ENCODE results near the gene TBC1D22A.

The TBC1D22A gene

DNA sequence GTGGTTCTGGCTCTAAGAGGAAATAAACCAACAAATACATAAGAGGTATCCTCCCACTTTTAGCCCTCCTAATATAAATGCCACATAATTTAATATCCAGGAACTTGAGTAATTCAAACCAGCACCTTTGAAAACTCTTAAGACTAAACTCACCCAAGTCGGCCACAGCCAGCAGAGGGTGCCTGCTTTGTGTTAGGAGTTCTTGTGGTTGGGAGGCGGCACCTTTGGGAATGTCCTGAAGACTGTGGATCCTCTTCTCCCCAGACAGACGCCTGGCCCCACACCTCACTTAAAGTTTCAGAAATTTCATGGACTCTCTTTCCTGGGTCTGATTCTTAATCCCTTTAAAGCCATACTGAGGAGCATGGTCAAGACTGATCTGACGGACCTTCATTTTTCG lies 169.0 kb downstream of the TBC1D22A start:
- peaks cover 24% of the 10 kb centered on the region for H3K4me1 ChIP-seq (ENCODE audit: control insufficient read depth, insufficient read depth, low read length)
- H3K4me3 ChIP-seq (ENCODE audit: low read length) = no peak overlapping the region
- H3K9me3 ChIP-seq (replicated peaks; ENCODE audit: low read length) = no peaks in the 10 kb centered on the region
- no peak overlapping the region for H3K4me2 ChIP-seq (ENCODE audit: low read length)
- H3K36me3 ChIP-seq (ENCODE audit: insufficient read depth, low read length) = peaks cover 3% of the 10 kb centered on the region
- H3K9ac ChIP-seq (ENCODE audit: low read depth, low read length) = no peak overlapping the region
- H3K27me3 ChIP-seq (ENCODE audit: control insufficient read depth, insufficient read depth, low read length) = no peaks in the 10 kb centered on the region

GRCh38 chr22:46931881-46932280 lies 169.4 kb downstream of the TBC1D22A start:
- Histone ChIP-seq H3K36me3 (ENCODE audit: insufficient read depth, low read length) (peaks cover 3% of the 10 kb centered on the region), H3K9ac (ENCODE audit: low read depth, low read length) (no peak overlapping the region), H3K4me1 (ENCODE audit: control insufficient read depth, insufficient read depth, low read length) (peaks cover 28% of the 10 kb centered on the region), H3K4me3 (ENCODE audit: low read length) (no peak overlapping the region), H3K4me2 (ENCODE audit: low read length) (no peak overlapping the region), H3K27me3 (ENCODE audit: control insufficient read depth, insufficient read depth, low read length) (no peaks in the 10 kb centered on the region), H3K9me3 (replicated peaks; ENCODE audit: low read length) (no peaks in the 10 kb centered on the region)

DNA sequence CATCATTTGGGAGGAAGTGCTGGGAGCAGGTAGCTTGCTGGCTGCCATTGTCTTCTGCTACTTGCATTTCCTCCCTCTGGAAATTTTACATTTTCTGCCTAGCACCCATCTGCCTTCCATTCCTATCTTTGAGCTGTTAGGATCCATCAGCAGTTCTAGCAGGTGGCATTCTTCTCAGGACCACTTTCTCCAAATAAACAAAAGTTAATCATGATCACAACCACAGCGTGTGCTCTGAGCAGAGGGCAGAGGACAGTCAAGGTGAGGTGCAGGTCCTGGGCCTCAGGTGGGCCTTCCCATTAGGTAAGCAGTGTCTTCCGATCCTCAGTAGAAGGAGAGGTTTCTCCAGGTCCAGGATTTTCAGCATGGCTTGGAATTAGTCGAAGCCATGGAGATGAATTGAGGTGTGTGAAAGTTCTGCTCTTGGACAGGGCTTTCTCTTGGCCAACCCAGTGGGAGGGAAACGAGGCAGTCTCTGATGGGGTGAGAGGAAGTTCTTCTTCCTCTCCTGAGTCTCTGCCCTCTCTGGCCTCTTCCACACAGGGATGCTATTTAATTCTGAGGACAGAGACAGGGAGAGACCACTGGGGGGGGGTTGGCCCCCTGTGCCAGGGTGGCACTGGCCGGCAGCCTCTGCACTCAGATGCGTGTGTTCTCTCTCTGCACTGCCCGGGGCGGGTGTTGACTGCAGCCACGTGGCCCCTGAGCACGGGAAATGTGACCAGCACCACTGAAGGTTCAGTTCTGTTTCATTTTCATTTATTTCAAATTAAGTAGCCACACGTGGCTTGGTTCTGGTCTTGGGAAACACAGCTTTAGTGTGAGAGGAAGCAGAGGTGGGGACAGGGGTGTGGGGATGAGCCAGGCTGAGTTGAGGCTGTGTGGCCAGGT lies 170.8 kb downstream of the TBC1D22A start:
- Histone ChIP-seq H3K9ac (ENCODE audit: low read depth, low read length) (no peak overlapping the region), H3K4me2 (ENCODE audit: low read length) (no peak overlapping the region), H3K4me3 (ENCODE audit: low read length) (no peak overlapping the region), H3K36me3 (ENCODE audit: insufficient read depth, low read length) (peaks cover 3% of the 10 kb centered on the region), H3K4me1 (ENCODE audit: control insufficient read depth, insufficient read depth, low read length) (peaks cover 28% of the 10 kb centered on the region), H3K9me3 (replicated peaks; ENCODE audit: low read length) (no peaks in the 10 kb centered on the region), H3K27me3 (ENCODE audit: control insufficient read depth, insufficient read depth, low read length) (no peaks in the 10 kb centered on the region)

GRCh38 chr22:46934172-46934745 lies 171.8 kb downstream of the TBC1D22A start:
- Histone ChIP-seq H3K36me3 (ENCODE audit: insufficient read depth, low read length) (peaks cover 3% of the 10 kb centered on the region), H3K4me2 (ENCODE audit: low read length) (peak overlapping the region; percentile 70), H3K9me3 (replicated peaks; ENCODE audit: low read length) (no peaks in the 10 kb centered on the region), H3K4me1 (ENCODE audit: control insufficient read depth, insufficient read depth, low read length) (peaks cover 28% of the 10 kb centered on the region), H3K4me3 (ENCODE audit: low read length) (peak overlapping the region; percentile 48), H3K27me3 (ENCODE audit: control insufficient read depth, insufficient read depth, low read length) (no peaks in the 10 kb centered on the region), H3K9ac (ENCODE audit: low read depth, low read length) (peak overlapping the region; percentile 38)

GRCh38 chr22:46934746-46935491 lies 172.5 kb downstream of the TBC1D22A start:
- H3K9ac ChIP-seq (ENCODE audit: low read depth, low read length) = peak overlapping the region; percentile 38
- H3K4me2 ChIP-seq (ENCODE audit: low read length) = peak overlapping the region; percentile 70
- H3K36me3 ChIP-seq (ENCODE audit: insufficient read depth, low read length) = peaks cover 3% of the 10 kb centered on the region
- no peaks in the 10 kb centered on the region for H3K9me3 ChIP-seq (replicated peaks; ENCODE audit: low read length)
- no peaks in the 10 kb centered on the region for H3K27me3 ChIP-seq (ENCODE audit: control insufficient read depth, insufficient read depth, low read length)
- peaks cover 28% of the 10 kb centered on the region for H3K4me1 ChIP-seq (ENCODE audit: control insufficient read depth, insufficient read depth, low read length)
- H3K4me3 ChIP-seq (ENCODE audit: low read length) = peak overlapping the region; percentile 48

DNA sequence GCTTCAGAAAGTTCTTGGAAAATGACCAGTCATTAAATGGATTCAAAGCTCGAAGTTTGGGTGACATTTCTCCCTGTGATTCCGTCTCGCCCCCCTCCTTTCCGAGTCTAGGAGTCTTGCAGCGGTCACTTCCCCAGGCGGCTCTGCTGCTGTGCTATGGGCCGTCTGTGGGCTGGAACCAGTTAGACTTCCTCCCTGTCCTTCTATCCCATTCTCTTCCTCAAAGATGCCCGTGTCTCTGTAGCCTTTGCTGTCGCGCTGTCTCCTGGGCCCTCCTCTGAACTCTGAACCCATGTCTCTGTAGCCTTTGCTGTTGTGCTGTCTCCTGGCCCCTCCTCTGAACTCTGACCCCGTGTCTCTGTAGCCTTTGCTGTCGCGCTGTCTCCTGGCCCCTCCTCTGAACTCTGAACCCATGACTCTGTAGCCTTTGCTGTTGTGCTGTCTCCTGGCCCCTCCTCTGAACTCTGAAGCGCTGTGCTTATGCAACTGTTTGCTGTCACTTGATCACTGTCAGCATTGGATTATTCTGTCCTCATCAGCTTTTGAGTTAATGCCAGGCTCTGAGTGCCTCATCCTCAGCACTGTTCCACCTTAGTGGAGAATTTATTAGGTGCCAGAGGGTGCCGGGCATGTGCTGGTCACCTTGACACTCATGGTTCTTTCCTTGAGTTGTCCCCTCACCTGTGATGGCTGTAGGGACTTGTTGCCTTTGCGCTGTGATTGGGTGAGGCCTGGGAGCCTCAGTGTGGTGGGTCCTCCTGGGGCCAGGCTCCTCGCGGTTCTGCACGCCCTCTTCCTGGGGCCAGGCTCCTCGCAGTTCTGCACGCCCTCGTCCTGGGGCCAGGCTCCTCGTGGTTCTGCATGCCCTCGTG lies 173.3 kb downstream of the TBC1D22A start:
- Histone ChIP-seq H3K9ac (ENCODE audit: low read depth, low read length) (no peak overlapping the region), H3K36me3 (ENCODE audit: insufficient read depth, low read length) (peaks cover 3% of the 10 kb centered on the region), H3K27me3 (ENCODE audit: control insufficient read depth, insufficient read depth, low read length) (no peaks in the 10 kb centered on the region), H3K4me3 (ENCODE audit: low read length) (no peak overlapping the region), H3K9me3 (replicated peaks; ENCODE audit: low read length) (no peaks in the 10 kb centered on the region), H3K4me1 (ENCODE audit: control insufficient read depth, insufficient read depth, low read length) (peaks cover 28% of the 10 kb centered on the region), H3K4me2 (ENCODE audit: low read length) (peak overlapping the region; percentile 46)

- Histone ChIP-seq H3K4me2 (ENCODE audit: low read length) (no peak overlapping the region), H3K4me1 (ENCODE audit: control insufficient read depth, insufficient read depth, low read length) (peaks cover 28% of the 10 kb centered on the region), H3K9me3 (replicated peaks; ENCODE audit: low read length) (no peaks in the 10 kb centered on the region), H3K9ac (ENCODE audit: low read depth, low read length) (no peak overlapping the region), H3K27me3 (ENCODE audit: control insufficient read depth, insufficient read depth, low read length) (no peaks in the 10 kb centered on the region), H3K36me3 (ENCODE audit: insufficient read depth, low read length) (peaks cover 3% of the 10 kb centered on the region), H3K4me3 (ENCODE audit: low read length) (no peak overlapping the region)
Observed at GRCh38 chr22:46936378-46936903, 174.0 kb downstream of the TBC1D22A start.

- H3K27me3 ChIP-seq (ENCODE audit: control insufficient read depth, insufficient read depth, low read length) = no peaks in the 10 kb centered on the region
- no peaks in the 10 kb centered on the region for H3K9me3 ChIP-seq (replicated peaks; ENCODE audit: low read length)
- peaks cover 3% of the 10 kb centered on the region for H3K36me3 ChIP-seq (ENCODE audit: insufficient read depth, low read length)
- H3K9ac ChIP-seq (ENCODE audit: low read depth, low read length) = no peak overlapping the region
- H3K4me2 ChIP-seq (ENCODE audit: low read length) = no peak overlapping the region
- peaks cover 28% of the 10 kb centered on the region for H3K4me1 ChIP-seq (ENCODE audit: control insufficient read depth, insufficient read depth, low read length)
- no peak overlapping the region for H3K4me3 ChIP-seq (ENCODE audit: low read length)
Observed at GRCh38 chr22:46937185-46937584, 174.7 kb downstream of the TBC1D22A start.

- Histone ChIP-seq H3K9ac (ENCODE audit: low read depth, low read length) (no peak overlapping the region), H3K4me3 (ENCODE audit: low read length) (no peak overlapping the region), H3K4me2 (ENCODE audit: low read length) (no peak overlapping the region), H3K36me3 (ENCODE audit: insufficient read depth, low read length) (peaks cover 6% of the 10 kb centered on the region), H3K4me1 (ENCODE audit: control insufficient read depth, insufficient read depth, low read length) (peaks cover 28% of the 10 kb centered on the region), H3K27me3 (ENCODE audit: control insufficient read depth, insufficient read depth, low read length) (no peaks in the 10 kb centered on the region), H3K9me3 (replicated peaks; ENCODE audit: low read length) (no peaks in the 10 kb centered on the region)
Observed at GRCh38 chr22:46937939-46938338, 175.5 kb downstream of the TBC1D22A start.

DNA sequence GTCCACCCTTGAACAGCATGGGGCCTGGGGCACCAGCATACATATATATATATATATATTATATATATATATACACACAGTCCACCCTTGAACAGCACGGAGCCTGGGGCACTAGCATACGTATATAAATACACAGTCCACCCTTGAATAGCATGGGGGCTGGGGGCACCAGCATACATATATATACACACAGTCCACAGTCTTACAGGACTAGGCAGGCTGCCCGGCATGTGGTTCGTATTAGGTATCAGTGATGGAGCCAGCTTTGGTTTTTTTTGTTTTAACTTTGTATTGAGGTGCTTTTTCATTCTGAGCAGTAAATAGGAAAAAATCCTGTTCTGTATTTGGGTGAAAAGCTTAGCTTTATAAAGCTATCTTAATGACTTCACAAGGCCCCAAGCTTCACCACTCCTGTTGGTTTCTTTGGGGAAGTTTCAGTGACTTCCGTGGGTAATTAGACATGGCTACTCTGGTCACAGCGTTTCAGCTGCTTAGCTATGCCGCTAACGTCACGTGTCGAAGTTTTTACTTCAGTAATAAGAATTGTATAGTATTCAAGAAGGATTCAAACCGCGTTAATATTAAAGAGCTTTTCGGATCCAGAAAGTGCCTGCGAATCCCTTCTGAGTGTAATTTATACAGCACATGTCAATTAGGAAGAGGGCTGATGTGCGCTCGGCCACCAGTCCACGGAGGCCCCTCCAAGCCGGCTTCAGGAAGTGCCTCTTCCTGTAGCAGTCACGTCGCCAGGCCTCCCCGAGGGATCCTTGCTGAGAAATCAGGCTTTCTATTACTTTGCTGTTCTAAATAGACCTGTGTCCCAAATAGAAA lies 179.7 kb downstream of the TBC1D22A start:
- Histone ChIP-seq H3K36me3 (ENCODE audit: insufficient read depth, low read length) (peaks cover 5% of the 10 kb centered on the region), H3K4me3 (ENCODE audit: low read length) (no peak overlapping the region), H3K9ac (ENCODE audit: low read depth, low read length) (no peak overlapping the region), H3K4me2 (ENCODE audit: low read length) (no peak overlapping the region), H3K4me1 (ENCODE audit: control insufficient read depth, insufficient read depth, low read length) (no peaks in the 10 kb centered on the region), H3K9me3 (replicated peaks; ENCODE audit: low read length) (no peaks in the 10 kb centered on the region), H3K27me3 (ENCODE audit: control insufficient read depth, insufficient read depth, low read length) (no peaks in the 10 kb centered on the region)
